SIG-M5 treated with dmso at 0.1 percent for 504 hours (cell line): Measurements from ENCODE around the gene B4GALT1.
"Not testable (repeated sequence)": the region's sequence is repeated elsewhere in the genome, so short reads cannot be mapped to it uniquely, and the experiment has no call there.

ENCODE experiments used
- DNase-seq: peaks from one replicate; lab custom pipeline; 2025; ENCODE audit not compliant: unreplicated experiment; lab: John Stamatoyannopoulos, UW

B4GALT1 gene

DNA sequence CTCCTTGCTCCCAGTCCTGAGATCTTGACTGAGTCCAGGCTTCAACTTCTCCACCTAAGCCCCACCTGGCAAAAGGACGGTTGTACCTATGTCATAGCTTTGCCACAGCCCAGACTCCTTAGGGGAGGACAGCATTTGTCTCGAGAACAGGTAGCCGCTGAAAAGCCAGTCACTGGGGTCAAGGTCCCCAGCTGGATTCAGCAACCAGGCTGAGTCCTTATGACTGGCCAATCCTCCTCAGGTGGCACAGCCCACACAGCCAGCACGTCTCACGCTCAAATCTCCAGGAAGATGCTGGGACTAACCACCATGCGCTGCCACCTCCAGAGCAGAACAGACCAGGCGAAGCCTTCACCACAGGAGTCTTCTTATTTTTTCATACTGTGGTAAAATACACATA lies 62.7 kb downstream of the B4GALT1 start:
- no peak for DNase-seq

GRCh38 chr9:33103501-33104281 lies 63.4 kb downstream of the B4GALT1 start:
- DNase-seq: no peak

DNA sequence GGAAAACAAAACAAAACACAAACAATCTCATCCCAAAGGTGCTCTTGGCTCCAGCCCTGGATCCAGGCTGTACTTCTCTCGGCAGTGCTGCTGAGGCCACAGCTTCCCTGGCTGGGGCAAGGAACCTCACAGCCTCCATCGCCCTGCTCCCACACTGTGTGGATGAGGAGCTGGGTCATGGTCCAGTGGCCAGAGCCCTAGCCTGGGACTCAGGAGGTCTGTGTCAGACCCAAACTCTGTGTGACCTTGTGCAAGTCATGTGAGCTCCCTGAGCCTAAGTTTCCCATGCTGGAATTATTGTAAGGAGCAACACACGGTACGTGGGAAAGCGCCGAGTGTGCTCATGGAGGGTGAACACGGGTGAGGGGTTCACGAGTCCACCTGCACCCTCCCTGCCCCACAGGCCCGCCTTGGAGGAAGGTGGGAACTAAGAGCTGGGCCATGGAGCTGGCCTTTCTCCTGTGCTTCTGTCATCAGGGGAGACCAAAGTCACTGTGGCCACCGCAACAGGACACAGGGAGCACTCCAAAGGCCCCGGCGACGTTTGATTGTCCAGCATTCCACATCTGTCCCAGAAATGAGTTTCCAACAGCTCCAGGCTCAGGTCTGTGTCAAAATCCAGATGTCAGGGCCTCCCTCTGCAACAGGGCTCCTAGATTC lies 64.5 kb downstream of the B4GALT1 start:
- no peak for DNase-seq

GRCh38 chr9:33101104-33101951 lies 65.8 kb downstream of the B4GALT1 start:
- DNase-seq: no peak

DNA sequence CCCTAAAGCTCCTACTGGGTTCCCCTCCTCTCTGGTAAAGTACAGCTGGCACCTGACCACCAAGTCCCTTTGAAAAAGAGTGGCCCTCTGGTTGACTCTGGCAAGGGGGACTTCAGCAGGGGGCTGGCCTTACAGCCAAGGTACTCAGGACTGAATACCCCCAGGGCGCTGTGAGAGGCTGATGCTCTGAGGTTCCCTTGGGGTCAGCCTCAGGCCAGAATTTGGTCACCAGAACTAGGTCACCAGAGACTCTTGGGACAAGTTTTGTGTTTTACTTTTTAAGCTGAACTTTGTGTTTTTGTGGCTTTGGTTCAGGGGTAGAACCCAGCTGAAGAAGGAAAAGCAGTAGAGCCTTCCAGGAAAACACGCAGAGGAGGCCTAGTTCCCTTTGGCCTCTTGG lies 67.4 kb downstream of the B4GALT1 start:
- DNase-seq: no peak

- no peak for DNase-seq
Measured at GRCh38 chr9:33097192-33097591, 69.9 kb downstream of the B4GALT1 start.

GRCh38 chr9:33092634-33093033 lies 74.5 kb downstream of the B4GALT1 start:
- DNase-seq: no peak

- not testable (repeated sequence) for DNase-seq
Measured at GRCh38 chr9:33085672-33086071, 81.5 kb downstream of the B4GALT1 start.

DNA sequence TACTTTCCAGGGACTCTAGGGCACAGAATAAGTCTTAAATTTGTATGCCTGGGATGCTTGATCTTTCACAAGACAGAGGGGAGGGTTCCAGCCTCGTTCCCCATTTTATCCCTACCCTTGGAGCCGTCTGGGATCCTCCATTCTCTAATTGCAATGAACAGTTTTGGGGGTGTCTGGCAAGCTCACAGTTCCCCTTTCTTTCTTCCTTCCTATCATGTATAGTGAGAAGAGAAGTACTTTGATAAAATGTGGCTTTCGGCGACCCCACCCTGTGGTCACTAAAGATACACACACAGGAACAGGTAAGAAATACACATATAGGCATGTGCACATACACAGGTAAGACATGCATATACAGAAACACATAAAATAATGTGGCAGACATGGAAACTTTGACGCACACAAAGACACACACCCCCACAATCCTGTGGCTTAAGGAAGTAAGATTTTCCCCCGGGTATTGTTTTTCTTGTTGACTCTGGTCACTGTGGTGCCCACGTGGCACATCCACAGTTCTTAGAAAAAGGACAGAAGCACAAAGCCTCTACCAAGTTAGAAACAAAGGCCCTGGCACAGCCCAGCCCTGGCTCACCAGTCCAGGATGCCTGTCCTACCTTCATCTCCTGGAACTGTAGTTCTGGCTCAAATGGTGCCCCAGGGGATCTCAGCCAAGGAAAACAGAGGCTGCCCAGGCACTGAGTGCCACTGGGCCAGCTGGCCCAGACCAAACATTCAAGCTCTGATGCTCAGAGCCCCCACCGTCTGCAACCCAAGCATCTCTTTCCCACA lies 84.4 kb downstream of the B4GALT1 start:
- no peak for DNase-seq

GRCh38 chr9:33082128-33082527 lies 85.0 kb downstream of the B4GALT1 start:
- DNase-seq: no peak

DNA sequence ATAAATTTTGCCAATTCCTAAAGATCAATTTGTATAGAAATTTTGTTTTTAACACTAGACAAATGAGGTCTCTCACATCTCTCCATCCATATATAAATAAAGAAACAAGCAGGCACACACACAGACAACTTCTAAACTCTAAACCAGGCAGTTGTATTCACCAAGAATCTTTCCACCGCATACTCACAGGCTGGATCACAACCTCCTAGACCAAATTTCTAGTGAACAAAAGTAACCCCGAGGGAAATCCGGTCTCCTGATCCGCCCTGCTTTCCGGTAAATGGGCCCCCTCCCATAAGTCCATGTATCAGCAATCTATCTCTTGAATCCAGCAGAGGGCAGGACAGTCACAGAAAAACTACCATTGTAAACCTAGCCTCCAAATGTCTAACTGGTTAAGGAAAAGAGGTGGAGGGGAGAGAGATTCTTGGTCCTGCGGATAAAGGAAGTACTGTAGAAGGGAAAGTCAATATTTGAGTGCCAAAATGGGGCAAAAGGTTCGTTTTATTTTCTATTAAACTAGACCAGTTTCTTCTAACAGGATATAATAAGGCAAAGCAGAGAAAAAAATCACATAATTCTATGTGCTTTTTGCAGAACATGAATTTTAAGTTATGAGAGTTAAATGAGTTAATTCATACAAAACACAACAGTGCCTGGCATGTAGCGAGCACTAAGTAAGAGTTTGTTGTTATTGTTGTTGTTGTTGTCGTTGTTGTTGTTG lies 85.8 kb downstream of the B4GALT1 start:
- DNase-seq: peak; percentile 90

DNA sequence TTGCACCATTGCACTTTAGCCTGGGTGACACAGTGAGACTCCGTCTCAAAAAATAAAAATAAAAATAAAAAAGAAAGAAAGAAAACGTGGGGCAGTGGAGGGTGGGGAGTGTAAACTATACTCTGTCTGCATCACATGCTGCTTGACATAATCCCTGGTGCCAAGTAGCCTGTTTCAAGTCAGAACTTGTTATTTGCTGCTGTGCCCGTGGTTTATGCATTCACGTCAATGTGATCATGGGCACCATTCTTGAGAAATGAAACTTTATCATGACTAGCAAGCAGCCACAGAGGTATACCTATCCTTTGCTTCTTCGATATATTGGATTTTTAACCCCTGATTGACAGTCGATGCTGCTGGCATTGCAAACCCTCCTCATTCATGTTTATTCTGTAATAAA lies 86.6 kb downstream of the B4GALT1 start:
- DNase-seq: no peak

- peak; percentile 97 for DNase-seq
Measured at GRCh38 chr9:33076046-33077004, 90.8 kb downstream of the B4GALT1 start, which contains the start of gene SMU1. TSS of gene SMU1 (minus strand) at chr9:33076674. CDS start at chr9:33076608, 66 bp downstream.

DNA sequence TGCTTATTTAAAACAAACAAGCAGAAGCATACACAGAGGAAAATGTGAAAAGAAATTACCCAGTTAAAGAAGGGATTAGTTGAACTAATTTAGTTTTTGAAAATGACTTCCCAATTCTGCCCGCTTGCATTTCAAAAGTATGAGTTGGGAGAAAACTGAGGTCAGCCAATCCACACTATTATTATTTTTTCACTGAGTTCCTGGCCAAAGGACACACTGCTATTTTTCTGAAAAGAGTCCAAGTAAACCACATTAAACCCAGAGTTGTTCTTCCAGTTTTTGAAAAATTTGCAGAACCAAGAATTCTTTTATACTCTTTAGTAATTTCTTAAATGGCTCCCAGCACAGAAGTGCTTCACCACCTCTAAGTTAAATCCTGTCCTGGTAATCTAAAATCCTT lies 98.1 kb downstream of the B4GALT1 start:
- DNase-seq: no peak

DNA sequence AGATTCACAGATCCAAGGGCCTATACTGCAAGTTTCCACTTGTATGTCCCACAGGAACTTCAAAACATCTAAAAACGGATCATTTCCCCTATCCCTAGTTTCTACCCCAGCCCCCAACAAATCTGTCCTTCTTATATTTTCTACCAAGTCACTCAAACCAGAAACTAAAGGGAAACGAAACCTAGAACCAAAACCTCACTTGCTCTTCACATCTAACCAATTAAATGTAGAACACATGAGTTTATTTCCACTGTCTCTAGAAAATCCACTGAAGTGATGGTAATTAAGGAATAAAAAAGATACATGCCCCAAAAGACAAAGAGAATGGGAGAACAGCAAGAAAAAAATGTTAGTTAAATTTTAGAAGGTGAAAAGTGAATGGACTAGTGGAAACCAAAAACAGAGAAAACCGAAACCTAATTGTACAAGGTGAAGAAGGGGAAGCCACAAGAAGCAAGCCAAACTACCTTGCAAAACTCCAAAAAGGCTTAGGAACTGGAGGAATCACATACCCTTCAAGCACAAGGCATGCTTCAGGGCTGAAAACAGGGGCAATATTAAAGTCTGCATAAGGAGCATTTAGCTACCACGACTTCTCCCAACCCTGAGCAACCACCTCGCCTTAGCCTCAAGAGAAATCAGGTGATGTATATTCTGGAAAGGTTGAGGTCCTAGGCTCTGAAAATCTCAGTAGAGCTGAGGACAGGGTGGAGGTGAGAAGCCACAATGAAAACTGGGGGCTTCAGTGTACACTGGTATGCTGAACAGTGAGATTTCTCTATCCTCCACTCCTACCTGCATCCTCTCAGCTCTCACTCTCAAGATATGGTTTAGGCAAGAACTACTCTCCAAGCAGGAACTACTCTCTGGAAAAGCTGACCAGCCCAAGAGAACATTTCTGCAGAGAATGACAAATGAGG lies 101.7 kb downstream of the B4GALT1 start:
- DNase-seq: peak; percentile 72
